OCI-LY7 (cell line): ENCODE results near the gene CHGA. TPM values are rescaled to one million over a fixed set of nuclear protein-coding genes. Genes with fewer than 3 reads are reported as not detected.

Source experiments
- BruUV-seq: library from RNA; stranded (reverse); fragments of 400-500 nt; replicated peaks from 2 replicates; lab custom pipeline; 2021; lab: Mats Ljungman, UMichigan
- CTCF ChIA-PET: fragments of 300-600 bp; sonication (Branson Sonifier 250); formaldehyde crosslinking; loops from one replicate; lab custom pipeline; 2022; ENCODE audit warnings: antibody characterized with exemption; ENCODE audit not compliant: unreplicated experiment; lab: Charles Lee
- POLR2A ChIA-PET: fragments of 300-600 bp; sonication (Branson Sonifier 250); formaldehyde crosslinking; loops from one replicate; lab custom pipeline; 2022; ENCODE audit warnings: antibody characterized with exemption; lab: Charles Lee
- DNase-seq: peaks from one replicate; pipeline ENCODE4 v3.0.0-alpha.2; 2015; ENCODE audit warnings: low spot score
- H2AFZ ChIP-seq: fragments of 200-600 bp; sonication (generic), shearing (Covaris generic); 2 replicates; pipeline ENCODE4 v1.6.1; 2014; ENCODE audit warnings: mild to moderate bottlenecking, antibody characterized with exemption, low read length, moderate library complexity
- H3K27ac ChIP-seq: fragments of 200-600 bp; sonication (generic); 2 replicates; pipeline ENCODE4 v1.5.1; 2014; ENCODE audit warnings: mixed run types, low read depth, mild to moderate bottlenecking, moderate library complexity, low read length, inconsistent platforms; ENCODE audit not compliant: poor library complexity, severe bottlenecking
- H3K36me3 ChIP-seq: fragments of 200-600 bp; sonication (generic); 2 replicates; pipeline ENCODE4 v1.6.1; 2014; ENCODE audit warnings: mild to moderate bottlenecking, antibody characterized with exemption, low read length, moderate library complexity, mixed read lengths; ENCODE audit not compliant: insufficient read depth
- H3K4me1 ChIP-seq: fragments of 200-600 bp; sonication (generic); 2 replicates; pipeline ENCODE4 v1.5.1; 2014; ENCODE audit warnings: mild to moderate bottlenecking, low read length; ENCODE audit not compliant: insufficient read depth, poor library complexity, severe bottlenecking
- H3K4me2 ChIP-seq: fragments of 200-600 bp; sonication (generic); 2 replicates; pipeline ENCODE4 v1.6.1; 2014; ENCODE audit warnings: mild to moderate bottlenecking, low read length
- H3K4me3 ChIP-seq: fragments of 200-600 bp; sonication (generic); 2 replicates; pipeline ENCODE4 v1.5.1; 2014; ENCODE audit warnings: mild to moderate bottlenecking, low read depth, low read length; ENCODE audit not compliant: poor library complexity, severe bottlenecking
- H3K79me2 ChIP-seq: fragments of 200-600 bp; sonication (generic); 2 replicates; pipeline ENCODE4 v1.6.1; 2016; ENCODE audit warnings: low read depth, mild to moderate bottlenecking, low read length, moderate library complexity, mixed read lengths; ENCODE audit not compliant: insufficient read depth
- H3K9me2 ChIP-seq: fragments of 200-600 bp; sonication (generic); 2 replicates; pipeline ENCODE4 v1.6.1; 2016; ENCODE audit warnings: mild to moderate bottlenecking, low read length, mixed read lengths; ENCODE audit not compliant: insufficient read depth
- H3K9me3 ChIP-seq: fragments of 200-600 bp; sonication (generic); 2 replicates; pipeline ENCODE4 v1.6.1; 2014; ENCODE audit warnings: mild to moderate bottlenecking, mixed run types, low read length, mixed read lengths
- H4K20me1 ChIP-seq: fragments of 200-600 bp; sonication (generic); 2 replicates; pipeline ENCODE4 v1.6.1; 2014; ENCODE audit warnings: mild to moderate bottlenecking, antibody characterized with exemption, low read length, moderate library complexity, mixed read lengths; ENCODE audit not compliant: insufficient read depth
- CTCF ChIP-seq: fragments of 200-600 bp; sonication (generic); conservative IDR thresholded peaks from 2 replicates; pipeline ENCODE4 v1.5.1; 2014; ENCODE audit warnings: mild to moderate bottlenecking, antibody characterized with exemption, low read length, moderate library complexity, mixed read lengths
- EZH2phosphoT487 ChIP-seq: fragments of 200-600 bp; sonication (generic); IDR thresholded peaks from 2 replicates; pipeline ENCODE4 v1.6.1; 2018; ENCODE audit warnings: low read depth, borderline replicate concordance, mild to moderate bottlenecking, mixed run types, antibody characterized with exemption, low read length, moderate library complexity, mixed read lengths
- intact Hi-C: fragments of 100-400 bp; cut with micrococcal nuclease; formaldehyde crosslinking; loops from one replicate; pipeline ENCODE4 v1.10.0; 2022; ENCODE audit not compliant: unreplicated experiment
- total RNA-seq, 2 experiments: library from RNA; depleted of rRNA in 1 of 2; stranded (reverse); fragments of >200 nt in 1 of 2; shearing (Covaris generic) in 1 of 2; gene quantifications; 2 replicates each; pipeline ENCODE4 v1.2.3, GENCODE V29; 2014 to 2022

Gene CHGA
- total RNA-seq, 2 experiments from 2014 or later, result 0.57 TPM; not detected in 1

GRCh38 chr14:92959761-92960680, 37.1 kb downstream of the CHGA start:
- no peak for DNase-seq
- ChIA-PET CTCF (no interaction called here), POLR2A (no interaction called here)
- Histone ChIP-seq H3K9me3 (no peaks in the 10 kb centered on the region), H3K4me1 (no peaks in the 10 kb centered on the region), H3K9me2 (no peaks in the 10 kb centered on the region), H3K4me2 (no peak overlapping the region), H2AFZ (no peak overlapping the region), H3K4me3 (no peak overlapping the region), H3K27ac (no peak overlapping the region), H3K36me3 (no peaks in the 10 kb centered on the region), H3K79me2 (no peaks in the 10 kb centered on the region), H4K20me1 (no peaks in the 10 kb centered on the region)
- TF ChIP-seq CTCF, result no peak
- no peak for TF ChIP-seq EZH2phosphoT487
- BruUV-seq, result no TSS peak
- intact Hi-C loops, result no loop called here

- intact Hi-C loops, result no loop called here
Observed at GRCh38 chr14:92960706-92961566, 38.0 kb downstream of the CHGA start.

More at GRCh38 chr14:92960706-92961566, 38.0 kb downstream of the CHGA start:
- no peaks in the 10 kb centered on the region for H3K4me1 ChIP-seq
- no peak overlapping the region for H2AFZ ChIP-seq
- H3K9me2 ChIP-seq, result no peaks in the 10 kb centered on the region
- CTCF ChIA-PET, result no interaction called here
- no peaks in the 10 kb centered on the region for H4K20me1 ChIP-seq
- no peak for DNase-seq
- H3K27ac ChIP-seq, result no peak overlapping the region
- H3K36me3 ChIP-seq, result no peaks in the 10 kb centered on the region
- no peaks in the 10 kb centered on the region for H3K9me3 ChIP-seq
- BruUV-seq, result no TSS peak
- POLR2A ChIA-PET, result no interaction called here
- TF ChIP-seq CTCF (no peak), EZH2phosphoT487 (no peak)
- H3K4me3 ChIP-seq, result no peak overlapping the region
- no peak overlapping the region for H3K4me2 ChIP-seq
- H3K79me2 ChIP-seq, result no peaks in the 10 kb centered on the region
